A549 (cell line): ENCODE measurements around the gene NENF. TPM values are rescaled to one million over a fixed set of nuclear protein-coding genes. Genes with fewer than 3 reads are reported as not detected.

Source experiments
- ATAC-seq, 2 experiments: fragments of 200-7000 bp in 1 of 2; fragments of >200 bp in 1 of 2; cut with Nextera tagmentation in 1 of 2; cut with Tn5 transposase in 1 of 2; 3 replicates each; pipeline versions ENCODE4 v1.8.0 to v1.9.1; 2018 to 2020; ENCODE audit warnings: mild to moderate bottlenecking in 1 of 2, moderate library complexity in 1 of 2
- CTCF ChIA-PET: fragments of 300-600 bp; sonication (Branson Sonifier 250); formaldehyde crosslinking; extraction: SDS; loops from one replicate; lab custom pipeline; 2021; ENCODE audit warnings: antibody characterized with exemption, inconsistent platforms; lab: Yijun Ruan, JAX
- POLR2A ChIA-PET: fragments of 350-600 bp; formaldehyde crosslinking; extraction: SDS; loops from one replicate; lab custom pipeline; 2021; ENCODE audit warnings: antibody characterized with exemption, inconsistent platforms; lab: Yijun Ruan, JAX
- DNase-seq, 2 experiments: peaks; one replicate each; pipeline versions ENCODE4 v3.0.0 to v3.0.0-alpha.2; 2011 to 2016; ENCODE audit warnings: low read depth in 1 of 2, low spot score in 1 of 2
- FAIRE-seq: peaks from 2 replicates; lab custom pipeline; 2011; peaks lifted over from hg19 to GRCh38; lab: Jason Lieb, UNC
- H3K27ac ChIP-seq, 2 experiments: fragments of >200 bp; sonication (Bioruptor Twin); formaldehyde crosslinking; 3 replicates each; pipeline ENCODE4 v1.5.1; 2016 to 2017
- H3K4me1 ChIP-seq: fragments of >200 bp; sonication (Bioruptor Twin); formaldehyde crosslinking; 3 replicates; pipeline ENCODE4 v1.6.1; 2016
- H3K4me2 ChIP-seq: fragments of >200 bp; sonication (Bioruptor Twin); formaldehyde crosslinking; 3 replicates; pipeline ENCODE4 v1.6.1; 2016
- H3K4me3 ChIP-seq: fragments of >200 bp; sonication (Bioruptor Twin); formaldehyde crosslinking; 3 replicates; pipeline ENCODE4 v1.5.1; 2016
- H3K9me3 ChIP-seq: fragments of >200 bp; sonication (Bioruptor Twin); formaldehyde crosslinking; 3 replicates; pipeline ENCODE4 v1.6.1; 2016
- CEBPB ChIP-seq, 2 experiments: fragments of >200 bp in 1 of 2; sonication (Bioruptor Twin) in 1 of 2; formaldehyde crosslinking in 1 of 2; IDR thresholded peaks; 2 replicates each; pipeline ENCODE4 v1.6.1; 2012 to 2016
- CHD4 ChIP-seq: fragments of 200-600 bp; sonication (generic); IDR thresholded peaks from 2 replicates; pipeline ENCODE4 v1.6.1; 2016; ENCODE audit warnings: antibody characterized with exemption, mild to moderate bottlenecking, borderline replicate concordance
- EHF ChIP-seq: fragments of 250-450 bp; sonication (Bioruptor Pico); IDR thresholded peaks from 2 replicates; pipeline ENCODE4 v1.5.0; 2020; ENCODE audit warnings: mild to moderate bottlenecking
- EP300 ChIP-seq, 2 experiments: fragments of >200 bp; sonication (Bioruptor Twin); formaldehyde crosslinking; IDR thresholded peaks; 2 replicates in 1 of 2; 3 replicates in 1 of 2; pipeline ENCODE4 v1.6.1; 2016 to 2017
- ESRRA ChIP-seq: fragments of 150-350 bp; IDR thresholded peaks from 2 replicates; pipeline ENCODE4 v1.6.1; 2014; ENCODE audit warnings: mild to moderate bottlenecking, low read length, borderline replicate concordance
- FOSB ChIP-seq: fragments of 250-450 bp; sonication (Bioruptor Pico); IDR thresholded peaks from 2 replicates; pipeline ENCODE4 v1.5.0; 2020; ENCODE audit warnings: mild to moderate bottlenecking, moderate library complexity
- FOSL2 ChIP-seq, 2 experiments: fragments of 450-650 bp in 1 of 2; fragments of >200 bp in 1 of 2; sonication (Bioruptor Twin) in 1 of 2; formaldehyde crosslinking; IDR thresholded peaks; 2 replicates each; pipeline versions ENCODE4 v1.5.0 to v1.6.1; 2016 to 2020; ENCODE audit warnings: mild to moderate bottlenecking in 1 of 2, moderate library complexity in 1 of 2
- FOXS1 ChIP-seq: fragments of 250-450 bp; sonication (Bioruptor Pico); IDR thresholded peaks from 2 replicates; pipeline ENCODE4 v1.5.0; 2020; ENCODE audit warnings: mild to moderate bottlenecking, moderate library complexity
- GATA3 ChIP-seq: IDR thresholded peaks from 2 replicates; pipeline ENCODE4 v1.6.1; 2012; ENCODE audit warnings: borderline replicate concordance
- HOXB13 ChIP-seq: fragments of 250-450 bp; sonication (Bioruptor Pico); IDR thresholded peaks from 2 replicates; pipeline ENCODE4 v1.5.0; 2020; ENCODE audit warnings: low read depth, mild to moderate bottlenecking, moderate library complexity
- HOXB5 ChIP-seq: fragments of 250-450 bp; sonication (Bioruptor Pico); IDR thresholded peaks from 2 replicates; pipeline ENCODE4 v1.5.0; 2020; ENCODE audit warnings: mild to moderate bottlenecking, moderate library complexity
- JUN ChIP-seq, 2 experiments: fragments of >200 bp; sonication (Bioruptor Twin); formaldehyde crosslinking; IDR thresholded peaks; 2 replicates in 1 of 2; 3 replicates in 1 of 2; pipeline ENCODE4 v1.6.1; 2016 to 2017
- JUNB ChIP-seq: fragments of >200 bp; sonication (Bioruptor Twin); formaldehyde crosslinking; IDR thresholded peaks from 2 replicates; pipeline ENCODE4 v1.6.1; 2016
- MAFK ChIP-seq: fragments of 450-650 bp; IDR thresholded peaks from 2 replicates; pipeline ENCODE4 v1.6.1; 2014; ENCODE audit not compliant: partially characterized antibody
- MAX ChIP-seq: IDR thresholded peaks from 2 replicates; pipeline ENCODE4 v1.6.1; 2012
- NFE2L2 ChIP-seq: fragments of 150-350 bp; conservative IDR thresholded peaks from 2 replicates; pipeline ENCODE4 v1.6.1; 2014; ENCODE audit warnings: low read length
- PBX3 ChIP-seq: IDR thresholded peaks from 2 replicates; pipeline ENCODE4 v1.6.1; 2012
- RAD21 ChIP-seq, 2 experiments: fragments of >200 bp in 1 of 2; sonication (Bioruptor Twin) in 1 of 2; formaldehyde crosslinking in 1 of 2; IDR thresholded peaks in 1 of 2; conservative IDR thresholded peaks in 1 of 2; 2 replicates in 1 of 2; 3 replicates in 1 of 2; pipeline ENCODE4 v1.6.1; 2012 to 2018; ENCODE audit warnings: inconsistent platforms in 1 of 2
- RARB ChIP-seq: fragments of 250-450 bp; sonication (Bioruptor Pico); IDR thresholded peaks from 2 replicates; pipeline ENCODE4 v1.8.0; 2021; ENCODE audit warnings: mild to moderate bottlenecking, moderate library complexity
- SMC3 ChIP-seq: fragments of >200 bp; sonication (Bioruptor Twin); formaldehyde crosslinking; IDR thresholded peaks from 3 replicates; pipeline ENCODE4 v1.6.1; 2018; ENCODE audit warnings: inconsistent platforms
- TP53 ChIP-seq: fragments of 250-450 bp; sonication (Bioruptor Pico); IDR thresholded peaks from 2 replicates; pipeline ENCODE4 v1.5.0; 2021; ENCODE audit warnings: mild to moderate bottlenecking, moderate library complexity
- WGBS: methylation state at CpG from one replicate; pipeline ENCODE4 v1.1.6; 2017; ENCODE audit errors: missing lambda C conversion rate; 5-methylcytosine and 5-hydroxymethylcytosine counted together
- polyA plus RNA-seq, 4 experiments: library from polyadenylated mRNA; depleted of rRNA in 3 of 4; stranded (reverse); fragments of >200 nt; fragmentation: RNase III in 1 of 4; extraction: RNeasy Plus Mini Kit Qiagen cat#74134 plus additional on column Dnase treatment in 1 of 4; gene quantifications; 2 replicates in 3 of 4; 3 replicates in 1 of 4; pipeline ENCODE4 v1.2.3, GENCODE V29; 2011 to 2017
- TF ChIP-seq, protein P1 (sequence below): fragments of 450-650 bp; IDR thresholded peaks from 2 replicates; pipeline ENCODE4 v1.6.1; 2014; ENCODE audit warnings: antibody characterized with exemption
- TF ChIP-seq, protein P2 (sequence below): fragments of >200 bp; sonication (Bioruptor Twin); formaldehyde crosslinking; IDR thresholded peaks from 3 replicates; pipeline ENCODE4 v1.6.1; 2016
- TF ChIP-seq, protein P3 (sequence below): fragments of 250-450 bp; sonication (Bioruptor Pico); IDR thresholded peaks from 2 replicates; pipeline ENCODE4 v1.5.0; 2020; ENCODE audit warnings: low read depth, mild to moderate bottlenecking, moderate library complexity

NENF gene
- polyA plus RNA-seq, 2 of the 4 experiments (the other 2 are of a cell fraction), result 55.3 to 83.9 TPM

GRCh38 chr1:212484701-212485570 lies 52.2 kb downstream of the NENF start:
- peak; percentile 46 for FAIRE-seq
- peak; percentile 70 to 88 for DNase-seq
- CTCF ChIA-PET, result interaction anchor here (0.8 to 1.5 kb wide), 8 partner anchors 8 to 138 kb away, joined by 3 to 14 read pairs (median 4); partner anchors contain the start of gene ATF3
- Histone ChIP-seq H3K9me3 (no peaks in the 10 kb centered on the region), H3K4me1 (peaks cover 91% of the 10 kb centered on the region), H3K27ac (peak overlapping the region; percentile 75 to 86), H3K4me2 (peak overlapping the region; percentile 71), H3K4me3 (no peak overlapping the region; the same call in 2 of the 3 replicates)
- TF ChIP-seq NFE2L2 (no peak), RAD21 (conservative IDR thresholded peaks at IDR 0.05 in 1 of 2, IDR thresholded peaks at IDR 0.05 in 1 of 2) (peak in 1 of 2 experiments; percentile 19; a peak in 1 of 5 replicates), FOXS1 (peak; percentile 78), MAFK (peak; percentile 73), EHF (CRISPR knock-in tag) (0 out of 2 replicates have a peak, but pooled peaks have one; percentile 12), ESRRA (no peak), FOSB (CRISPR knock-in tag) (peak; percentile 47; the same call in 1 of the 2 replicates), HOXB5 (CRISPR knock-in tag) (no peak), TP53 (0 out of 2 replicates have a peak, but pooled peaks have one; percentile 12), JUN (IDR thresholded peaks at IDR 0.05) (peak in 1 of 2 experiments; percentile 63; a peak in 2 of 5 replicates), EP300 (IDR thresholded peaks at IDR 0.05) (peak in 1 of 2 experiments; percentile 45; a peak in 2 of 5 replicates), FOSL2 (IDR thresholded peaks at IDR 0.05) (peak; percentile 88), FOSL2 (CRISPR knock-in tag; IDR thresholded peaks at IDR 0.05) (peak; percentile 94), CEBPB (IDR thresholded peaks at IDR 0.05) (peak in 1 of 2 experiments; percentile 14; a peak in 1 of 4 replicates), CHD4 (no peak), GATA3 (peak; percentile 69; the same call in 1 of the 2 replicates), HOXB13 (peak; percentile 43; the same call in 1 of the 2 replicates), RARB (CRISPR knock-in tag) (peak; percentile 64; the same call in 1 of the 2 replicates), JUNB (peak; percentile 84), PBX3 (peak; percentile 30), MAX (peak; percentile 57), SMC3 (0 out of 3 replicates have a peak, but pooled peaks have one; percentile 16)
- TF ChIP-seq, protein P1, sequence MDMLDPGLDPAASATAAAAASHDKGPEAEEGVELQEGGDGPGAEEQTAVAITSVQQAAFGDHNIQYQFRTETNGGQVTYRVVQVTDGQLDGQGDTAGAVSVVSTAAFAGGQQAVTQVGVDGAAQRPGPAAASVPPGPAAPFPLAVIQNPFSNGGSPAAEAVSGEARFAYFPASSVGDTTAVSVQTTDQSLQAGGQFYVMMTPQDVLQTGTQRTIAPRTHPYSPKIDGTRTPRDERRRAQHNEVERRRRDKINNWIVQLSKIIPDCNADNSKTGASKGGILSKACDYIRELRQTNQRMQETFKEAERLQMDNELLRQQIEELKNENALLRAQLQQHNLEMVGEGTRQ, result no peak
- TF ChIP-seq, protein P2, sequence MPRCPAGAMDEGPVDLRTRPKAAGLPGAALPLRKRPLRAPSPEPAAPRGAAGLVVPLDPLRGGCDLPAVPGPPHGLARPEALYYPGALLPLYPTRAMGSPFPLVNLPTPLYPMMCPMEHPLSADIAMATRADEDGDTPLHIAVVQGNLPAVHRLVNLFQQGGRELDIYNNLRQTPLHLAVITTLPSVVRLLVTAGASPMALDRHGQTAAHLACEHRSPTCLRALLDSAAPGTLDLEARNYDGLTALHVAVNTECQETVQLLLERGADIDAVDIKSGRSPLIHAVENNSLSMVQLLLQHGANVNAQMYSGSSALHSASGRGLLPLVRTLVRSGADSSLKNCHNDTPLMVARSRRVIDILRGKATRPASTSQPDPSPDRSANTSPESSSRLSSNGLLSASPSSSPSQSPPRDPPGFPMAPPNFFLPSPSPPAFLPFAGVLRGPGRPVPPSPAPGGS, result 0 out of 3 replicates have a peak, but pooled peaks have one; percentile 29
- TF ChIP-seq, protein P3, sequence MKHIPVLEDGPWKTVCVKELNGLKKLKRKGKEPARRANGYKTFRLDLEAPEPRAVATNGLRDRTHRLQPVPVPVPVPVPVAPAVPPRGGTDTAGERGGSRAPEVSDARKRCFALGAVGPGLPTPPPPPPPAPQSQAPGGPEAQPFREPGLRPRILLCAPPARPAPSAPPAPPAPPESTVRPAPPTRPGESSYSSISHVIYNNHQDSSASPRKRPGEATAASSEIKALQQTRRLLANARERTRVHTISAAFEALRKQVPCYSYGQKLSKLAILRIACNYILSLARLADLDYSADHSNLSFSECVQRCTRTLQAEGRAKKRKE (CRISPR knock-in tag), result peak; percentile 77; the same call in 1 of the 2 replicates
- WGBS, result 55% methylated on average over 11 of the region's 11 CpGs
- peak; percentile 58 to 70 for ATAC-seq
- POLR2A ChIA-PET, result interaction anchor here (1.7 to 2.4 kb wide), 2 partner anchors 123 to 125 kb away, joined by 6 to 19 read pairs; partner anchors contain the start of gene ATF3
